ENCODE measurements around the gene DSP. TPM values are rescaled to one million over a fixed set of nuclear protein-coding genes. Genes with fewer than 3 reads are reported as not detected.

Gene DSP
- polyA plus RNA-seq, 1 donor (not counting 4 experiments of a cell fraction or from before 2014, with no cell fraction given) = 255 TPM

GRCh38 chr6:7500752-7501282, 40.7 kb upstream of the DSP start:
- H4K20me1 ChIP-seq (ENCODE audit: control insufficient read depth, extremely low read depth, insufficient read depth, low read length) = no peaks in the 10 kb centered on the region
- H3K79me2 ChIP-seq (ENCODE audit: control insufficient read depth, insufficient read depth, low read length) = no peaks in the 10 kb centered on the region
- TF ChIP-seq EZH2 (IDR thresholded peaks at IDR 0.05; ENCODE audit: low read length) (no peak), CTCF (optimal IDR thresholded peaks at IDR 0.05 in 1 of 3, IDR thresholded peaks at IDR 0.05 in 1 of 3, conservative IDR thresholded peaks at IDR 0.05 in 1 of 3; ENCODE audit: extremely low read depth in 1 of 3, insufficient read depth in 2 of 3, low read length in 3 of 3) (no peak)
- no peak overlapping the region for H3K27ac ChIP-seq (ENCODE audit: control insufficient read depth, insufficient read depth, low read length)
- FAIRE-seq (no peak), DNase-seq (ENCODE audit: low read depth, low spot score) (no peak)
- dilution Hi-C loops (cut with MboI; ENCODE audit: extremely low pct_ligation_motif_present, low sequenced_read_pairs) = no loop called here
- no peaks in the 10 kb centered on the region for H3K36me3 ChIP-seq (ENCODE audit: control insufficient read depth in 2 of 2, extremely low read depth in 1 of 2, insufficient read depth in 2 of 2, low read length in 2 of 2)
- no peak overlapping the region for H3K4me2 ChIP-seq (ENCODE audit: control insufficient read depth, extremely low read depth, insufficient read depth, low read depth, low read length)
- H2AFZ ChIP-seq (ENCODE audit: control insufficient read depth, low read length) = no peak overlapping the region
- H3K4me1 ChIP-seq (ENCODE audit: control insufficient read depth, extremely low read depth, insufficient read depth, low read length) = peaks cover 15% of the 10 kb centered on the region
- no peaks in the 10 kb centered on the region for H3K9me3 ChIP-seq (ENCODE audit: control insufficient read depth, low read depth, low read length)
- no peak overlapping the region for H3K4me3 ChIP-seq (ENCODE audit: control insufficient read depth in 2 of 3, extremely low read depth in 1 of 3, insufficient read depth in 2 of 3, low read depth in 1 of 3, low read length in 3 of 3)
- no peaks in the 10 kb centered on the region for H3K27me3 ChIP-seq (ENCODE audit: control insufficient read depth, extremely low read depth, insufficient read depth, low read length)
- H3K9ac ChIP-seq (ENCODE audit: control insufficient read depth, extremely low read depth, insufficient read depth, low read length) = no peak overlapping the region
- H3K9me1 ChIP-seq (ENCODE audit: control insufficient read depth, extremely low read depth, insufficient read depth, low read length) = no peaks in the 10 kb centered on the region

- no peaks in the 10 kb centered on the region for H3K36me3 ChIP-seq (ENCODE audit: control insufficient read depth in 2 of 2, extremely low read depth in 1 of 2, insufficient read depth in 2 of 2, low read length in 2 of 2)
- FAIRE-seq (no peak), DNase-seq (ENCODE audit: low read depth, low spot score) (no peak)
- H3K4me1 ChIP-seq (ENCODE audit: control insufficient read depth, extremely low read depth, insufficient read depth, low read length) = peaks cover 19% of the 10 kb centered on the region
- TF ChIP-seq CTCF (optimal IDR thresholded peaks at IDR 0.05 in 1 of 3, IDR thresholded peaks at IDR 0.05 in 1 of 3, conservative IDR thresholded peaks at IDR 0.05 in 1 of 3; ENCODE audit: extremely low read depth in 1 of 3, insufficient read depth in 2 of 3, low read length in 3 of 3) (no peak), EZH2 (IDR thresholded peaks at IDR 0.05; ENCODE audit: low read length) (no peak)
- H3K27ac ChIP-seq (ENCODE audit: control insufficient read depth, insufficient read depth, low read length) = no peak overlapping the region
- H3K4me2 ChIP-seq (ENCODE audit: control insufficient read depth, extremely low read depth, insufficient read depth, low read depth, low read length) = no peak overlapping the region
- H3K4me3 ChIP-seq (ENCODE audit: control insufficient read depth in 2 of 3, extremely low read depth in 1 of 3, insufficient read depth in 2 of 3, low read depth in 1 of 3, low read length in 3 of 3) = no peak overlapping the region
- no peaks in the 10 kb centered on the region for H3K9me3 ChIP-seq (ENCODE audit: control insufficient read depth, low read depth, low read length)
- H3K9me1 ChIP-seq (ENCODE audit: control insufficient read depth, extremely low read depth, insufficient read depth, low read length) = no peaks in the 10 kb centered on the region
- H3K9ac ChIP-seq (ENCODE audit: control insufficient read depth, extremely low read depth, insufficient read depth, low read length) = no peak overlapping the region
- no peaks in the 10 kb centered on the region for H3K27me3 ChIP-seq (ENCODE audit: control insufficient read depth, extremely low read depth, insufficient read depth, low read length)
- no peak overlapping the region for H2AFZ ChIP-seq (ENCODE audit: control insufficient read depth, low read length)
- dilution Hi-C loops (cut with MboI; ENCODE audit: extremely low pct_ligation_motif_present, low sequenced_read_pairs) = no loop called here
- H4K20me1 ChIP-seq (ENCODE audit: control insufficient read depth, extremely low read depth, insufficient read depth, low read length) = no peaks in the 10 kb centered on the region
- no peaks in the 10 kb centered on the region for H3K79me2 ChIP-seq (ENCODE audit: control insufficient read depth, insufficient read depth, low read length)
Observed at GRCh38 chr6:7502743-7503142, 38.7 kb upstream of the DSP start.

Measured in keratinocyte (primary cell).